SK-N-SH treated with all-trans-retinoic acid at 6 μM for 48 hours (cell line): Measurements from ENCODE around the gene GREB1.
"Not testable (repeated sequence)": the region's sequence is repeated elsewhere in the genome, so short reads cannot be mapped to it uniquely, and the experiment has no call there.

ENCODE experiments used
- ATAC-seq: fragments of 200-7000 bp; cut with Tn5 transposase; 3 replicates; pipeline ENCODE4 v1.9.1; 2020; ENCODE audit warnings: mild to moderate bottlenecking, moderate library complexity
- BACH2 ChIP-seq: fragments of 250-450 bp; sonication (Bioruptor Pico); IDR thresholded peaks from 2 replicates; pipeline ENCODE4 v1.9.0; 2021; ENCODE audit warnings: mild to moderate bottlenecking, borderline replicate concordance
- CREB5 ChIP-seq: fragments of 250-450 bp; sonication (Bioruptor Pico); IDR thresholded peaks from 2 replicates; pipeline ENCODE4 v1.5.1; 2020; ENCODE audit warnings: low read depth, mild to moderate bottlenecking, moderate library complexity
- CSDC2 ChIP-seq: fragments of 250-450 bp; sonication (Bioruptor Pico); IDR thresholded peaks from 2 replicates; pipeline ENCODE4 v1.5.0; 2020; ENCODE audit warnings: mild to moderate bottlenecking, moderate library complexity
- CSRNP3 ChIP-seq: fragments of 250-450 bp; sonication (Bioruptor Pico); IDR thresholded peaks from 2 replicates; pipeline ENCODE4 v1.5.1; 2021; ENCODE audit warnings: mild to moderate bottlenecking, moderate library complexity
- ESRRG ChIP-seq: fragments of 250-450 bp; sonication (Bioruptor Pico); IDR thresholded peaks from 2 replicates; pipeline ENCODE4 v1.6.1; 2021; ENCODE audit warnings: mild to moderate bottlenecking
- GLIS3 ChIP-seq: fragments of 250-450 bp; sonication (Bioruptor Pico); IDR thresholded peaks from 2 replicates; pipeline ENCODE4 v1.5.0; 2020; ENCODE audit warnings: mild to moderate bottlenecking, moderate library complexity
- ISL1 ChIP-seq: fragments of 250-450 bp; sonication (Bioruptor Pico); IDR thresholded peaks from 2 replicates; pipeline ENCODE4 v2.1.2; 2022; ENCODE audit warnings: mild to moderate bottlenecking, moderate library complexity
- OSR1 ChIP-seq: fragments of 250-450 bp; sonication (Bioruptor Pico); IDR thresholded peaks from 2 replicates; pipeline ENCODE4 v1.8.0; 2022; ENCODE audit warnings: moderate library complexity, mild to moderate bottlenecking, inconsistent platforms
- POU6F1 ChIP-seq: fragments of 250-450 bp; sonication (Bioruptor Pico); IDR thresholded peaks from 2 replicates; pipeline ENCODE4 v1.8.0; 2021; ENCODE audit warnings: low read depth, mild to moderate bottlenecking, moderate library complexity, borderline replicate concordance
- PPARA ChIP-seq: fragments of 250-450 bp; sonication (Bioruptor Pico); IDR thresholded peaks from 2 replicates; pipeline ENCODE4 v1.5.0; 2020; ENCODE audit warnings: mild to moderate bottlenecking, borderline replicate concordance
- RARB ChIP-seq: fragments of 250-450 bp; sonication (Bioruptor Pico); IDR thresholded peaks from 2 replicates; pipeline ENCODE4 v1.8.0; 2021; ENCODE audit warnings: mild to moderate bottlenecking, moderate library complexity
- SNAI2 ChIP-seq: fragments of 250-450 bp; sonication (Bioruptor Pico); IDR thresholded peaks from 2 replicates; pipeline ENCODE4 v1.5.0; 2020; ENCODE audit warnings: mild to moderate bottlenecking, moderate library complexity
- TOX ChIP-seq: fragments of 250-450 bp; sonication (Bioruptor Pico); IDR thresholded peaks from 2 replicates; pipeline ENCODE4 v1.8.0; 2021; ENCODE audit warnings: mild to moderate bottlenecking, moderate library complexity, borderline replicate concordance
- ZC3H10 ChIP-seq: fragments of 250-450 bp; sonication (Bioruptor Pico); IDR thresholded peaks from 2 replicates; pipeline ENCODE4 v1.5.1; 2021; ENCODE audit warnings: mild to moderate bottlenecking, moderate library complexity
- ZFP3 ChIP-seq: fragments of 250-450 bp; sonication (Bioruptor Pico); IDR thresholded peaks from 2 replicates; pipeline ENCODE4 v1.5.0; 2020; ENCODE audit warnings: mild to moderate bottlenecking, moderate library complexity
- ZFP30 ChIP-seq: fragments of 450-650 bp; formaldehyde crosslinking; IDR thresholded peaks from 2 replicates; pipeline ENCODE4 v1.5.0; 2022; ENCODE audit warnings: mild to moderate bottlenecking, moderate library complexity
- ZNF70 ChIP-seq: fragments of 450-650 bp; formaldehyde crosslinking; IDR thresholded peaks from 2 replicates; pipeline ENCODE4 v1.5.0; 2020; ENCODE audit warnings: mild to moderate bottlenecking, moderate library complexity
- TF ChIP-seq, protein P1 (sequence below): fragments of 250-450 bp; sonication (Bioruptor Pico); IDR thresholded peaks from 2 replicates; pipeline ENCODE4 v1.8.0; 2020; ENCODE audit warnings: mild to moderate bottlenecking, moderate library complexity, borderline replicate concordance

GREB1 gene

DNA sequence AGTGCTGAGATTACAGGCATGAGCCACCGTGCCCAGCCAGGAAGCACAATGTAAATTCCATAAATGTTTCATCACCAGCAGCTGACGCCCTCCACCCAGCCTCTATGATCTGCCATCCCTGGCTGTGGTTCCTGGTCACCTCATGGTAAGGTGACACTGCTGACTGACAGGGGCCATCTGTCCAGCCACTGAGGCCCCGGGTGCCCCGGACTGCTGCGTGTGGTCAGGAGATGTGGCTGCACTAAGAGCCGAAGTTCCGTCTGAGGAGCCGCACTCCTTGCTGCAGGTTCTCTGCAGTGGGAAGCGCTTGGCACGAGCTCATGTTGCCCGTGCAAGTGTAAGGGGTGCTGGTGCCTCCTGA, 125.2 kb downstream of the GREB1 start (continued):
- TF ChIP-seq ZNF70 (CRISPR knock-in tag) = no peak
- no peak for TF ChIP-seq ISL1
- no peak for TF ChIP-seq ESRRG (CRISPR knock-in tag)
- no peak for TF ChIP-seq OSR1 (CRISPR knock-in tag)
- TF ChIP-seq TOX (CRISPR knock-in tag) = no peak

- no peak for ATAC-seq
- TF ChIP-seq CSRNP3 (CRISPR knock-in tag) = no peak
Measured at GRCh38 chr2:11659851-11660250, 126.0 kb downstream of the GREB1 start.

- ATAC-seq = not testable (repeated sequence)
Measured at GRCh38 chr2:11660396-11660795, 126.6 kb downstream of the GREB1 start.

DNA sequence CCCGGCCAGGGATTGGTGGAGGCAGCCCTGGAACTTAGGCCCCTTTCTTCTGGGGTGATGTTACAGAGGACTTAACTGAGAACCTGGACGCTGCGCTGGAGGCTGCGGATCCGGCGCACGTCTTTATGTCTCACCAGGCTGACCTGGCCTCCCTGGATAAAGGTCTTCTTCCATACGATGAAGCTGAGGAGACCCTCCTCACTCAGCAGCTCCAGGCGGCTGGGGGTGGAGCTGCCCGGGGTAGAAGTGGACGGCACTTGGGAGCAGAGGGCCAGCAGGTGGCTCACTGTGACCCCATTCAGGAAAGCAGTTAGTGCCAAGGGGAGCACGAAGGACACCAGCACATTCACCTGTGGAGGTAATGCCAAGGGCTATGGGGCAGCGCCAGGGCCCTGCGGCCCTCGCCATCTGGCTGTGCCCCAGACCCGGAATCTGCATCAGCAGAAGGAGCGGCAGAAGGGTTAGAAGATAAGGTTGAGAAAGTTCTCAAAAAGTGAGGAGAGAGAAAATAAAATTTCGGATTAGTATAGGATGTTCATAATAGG, 128.1 kb downstream of the GREB1 start:
- ATAC-seq = no peak
- no peak for TF ChIP-seq ZC3H10 (CRISPR knock-in tag)
- no peak for TF ChIP-seq PPARA
- TF ChIP-seq, protein P1, sequence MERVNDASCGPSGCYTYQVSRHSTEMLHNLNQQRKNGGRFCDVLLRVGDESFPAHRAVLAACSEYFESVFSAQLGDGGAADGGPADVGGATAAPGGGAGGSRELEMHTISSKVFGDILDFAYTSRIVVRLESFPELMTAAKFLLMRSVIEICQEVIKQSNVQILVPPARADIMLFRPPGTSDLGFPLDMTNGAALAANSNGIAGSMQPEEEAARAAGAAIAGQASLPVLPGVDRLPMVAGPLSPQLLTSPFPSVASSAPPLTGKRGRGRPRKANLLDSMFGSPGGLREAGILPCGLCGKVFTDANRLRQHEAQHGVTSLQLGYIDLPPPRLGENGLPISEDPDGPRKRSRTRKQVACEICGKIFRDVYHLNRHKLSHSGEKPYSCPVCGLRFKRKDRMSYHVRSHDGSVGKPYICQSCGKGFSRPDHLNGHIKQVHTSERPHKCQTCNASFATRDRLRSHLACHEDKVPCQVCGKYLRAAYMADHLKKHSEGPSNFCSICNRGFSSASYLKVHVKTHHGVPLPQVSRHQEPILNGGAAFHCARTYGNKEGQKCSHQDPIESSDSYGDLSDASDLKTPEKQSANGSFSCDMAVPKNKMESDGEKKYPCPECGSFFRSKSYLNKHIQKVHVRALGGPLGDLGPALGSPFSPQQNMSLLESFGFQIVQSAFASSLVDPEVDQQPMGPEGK (CRISPR knock-in tag) = no peak
- no peak for TF ChIP-seq SNAI2 (CRISPR knock-in tag)
- no peak for TF ChIP-seq ESRRG (CRISPR knock-in tag)
- TF ChIP-seq POU6F1 (CRISPR knock-in tag) = no peak
- TF ChIP-seq CREB5 = no peak
- no peak for TF ChIP-seq CSDC2 (CRISPR knock-in tag)

DNA sequence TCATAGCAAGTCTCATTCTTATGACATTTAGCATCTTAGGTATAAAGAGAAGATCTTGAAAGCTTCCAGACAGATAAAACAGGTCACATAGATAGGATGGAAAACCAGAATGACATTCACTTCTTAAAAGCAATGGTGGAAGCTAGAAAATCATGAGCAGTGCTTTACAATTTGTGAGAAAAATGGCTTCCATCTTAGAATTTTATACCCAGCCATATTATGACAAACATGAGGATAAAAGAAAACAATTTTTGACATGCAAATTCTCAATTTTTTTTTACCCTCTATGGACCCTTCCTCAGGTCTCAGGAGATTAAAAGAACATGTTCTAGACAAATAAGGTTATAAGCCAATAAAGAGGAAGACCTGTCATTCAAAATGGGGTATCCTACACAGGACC, 129.0 kb downstream of the GREB1 start:
- no peak for ATAC-seq
- TF ChIP-seq ZNF70 (CRISPR knock-in tag) = no peak
- TF ChIP-seq CSRNP3 (CRISPR knock-in tag) = no peak
- TF ChIP-seq PPARA = no peak
- TF ChIP-seq, all 23 proteins: peak for 0

- TF ChIP-seq TOX (CRISPR knock-in tag) = no peak
- TF ChIP-seq CSDC2 (CRISPR knock-in tag) = no peak
- TF ChIP-seq RARB (CRISPR knock-in tag) = no peak
- no peak for ATAC-seq
Measured at GRCh38 chr2:11663427-11663826, 129.6 kb downstream of the GREB1 start.

DNA sequence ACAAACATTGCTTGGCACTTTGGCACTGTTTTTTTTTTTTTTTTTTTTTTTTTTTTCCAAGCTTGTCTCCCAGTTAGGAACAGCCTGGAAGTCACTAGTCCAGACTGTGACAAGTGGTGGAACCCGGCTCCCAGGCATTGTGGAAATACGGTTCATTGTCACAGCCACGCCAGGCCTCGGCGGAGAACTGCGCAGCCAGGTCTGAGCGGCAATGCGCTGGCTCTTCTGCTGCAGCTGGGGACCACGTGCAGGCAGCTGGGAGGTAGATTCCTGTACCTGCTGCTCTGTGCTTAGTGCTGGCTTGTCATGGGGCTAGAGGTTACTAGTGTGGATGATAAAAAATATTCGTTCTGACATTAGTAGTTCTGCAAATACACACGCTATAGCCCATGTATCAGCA, 131.2 kb downstream of the GREB1 start:
- no peak for ATAC-seq
- TF ChIP-seq OSR1 (CRISPR knock-in tag) (no peak), ESRRG (CRISPR knock-in tag) (no peak), RARB (CRISPR knock-in tag) (no peak), TOX (CRISPR knock-in tag) (no peak), POU6F1 (CRISPR knock-in tag) (no peak), GLIS3 (CRISPR knock-in tag) (no peak), BACH2 (CRISPR knock-in tag) (no peak), ZFP3 (CRISPR knock-in tag) (no peak), PPARA (no peak), ZNF70 (CRISPR knock-in tag) (no peak), ZFP30 (CRISPR knock-in tag) (no peak), CSDC2 (CRISPR knock-in tag) (no peak)
- TF ChIP-seq, protein P1 (CRISPR knock-in tag) = no peak
